Measurements from ENCODE around the gene CCDC15.
"Not testable (repeated sequence)": the region's sequence is repeated elsewhere in the genome, so short reads cannot be mapped to it uniquely, and the experiment has no call there.

CCDC15 gene

GRCh38 chr11:124943741-124944140, 10.3 kb upstream of the CCDC15 start:
- no peaks in the 10 kb centered on the region for H3K4me1 ChIP-seq (ENCODE audit: control insufficient read depth in 1 of 2, insufficient read depth in 2 of 2, low read length in 2 of 2)
- H3K27ac ChIP-seq (ENCODE audit: low read length): no peak overlapping the region
- no peak overlapping the region for H3K4me3 ChIP-seq (ENCODE audit: low read depth in 1 of 2, low read length in 2 of 2)
- no peaks in the 10 kb centered on the region for H3K27me3 ChIP-seq (ENCODE audit: low read depth, low read length)
- H3K36me3 ChIP-seq (ENCODE audit: control insufficient read depth in 1 of 2, insufficient read depth in 2 of 2, low read length in 2 of 2): no peaks in the 10 kb centered on the region
- no peaks in the 10 kb centered on the region for H3K9me3 ChIP-seq (ENCODE audit: control insufficient read depth in 1 of 2, low read length in 2 of 2)

- Histone ChIP-seq H3K27me3 (ENCODE audit: low read depth, low read length) (no peaks in the 10 kb centered on the region), H3K4me3 (ENCODE audit: low read depth in 1 of 2, low read length in 2 of 2) (no peak overlapping the region), H3K9me3 (ENCODE audit: control insufficient read depth in 1 of 2, low read length in 2 of 2) (no peaks in the 10 kb centered on the region), H3K4me1 (ENCODE audit: control insufficient read depth in 1 of 2, insufficient read depth in 2 of 2, low read length in 2 of 2) (no peaks in the 10 kb centered on the region), H3K36me3 (ENCODE audit: control insufficient read depth in 1 of 2, insufficient read depth in 2 of 2, low read length in 2 of 2) (no peaks in the 10 kb centered on the region), H3K27ac (ENCODE audit: low read length) (no peak overlapping the region)
These were observed 9.4 kb upstream of the CCDC15 start for GRCh38 chr11:124944565-124944964.

DNA sequence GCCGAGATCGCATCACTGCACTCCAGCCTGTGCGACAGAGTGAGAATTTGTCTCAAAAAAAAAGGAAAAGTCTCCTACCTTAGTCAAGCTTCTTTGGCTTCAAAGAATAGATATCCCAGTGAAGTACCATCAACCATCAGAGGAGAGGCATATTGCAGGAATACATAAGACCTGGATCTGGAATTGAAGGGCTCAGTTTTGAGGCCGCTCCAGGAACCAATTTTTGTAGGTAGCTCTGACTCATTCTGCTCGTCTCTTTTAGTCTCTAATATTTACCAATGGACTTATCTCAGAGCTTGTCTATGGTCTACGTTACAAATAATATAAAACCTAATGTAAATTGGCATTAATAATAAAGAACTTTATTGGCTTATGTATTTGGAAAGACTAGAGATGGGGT, 8.2 kb upstream of the CCDC15 start:
- H3K27me3 ChIP-seq (ENCODE audit: low read depth, low read length): no peaks in the 10 kb centered on the region
- H3K36me3 ChIP-seq (ENCODE audit: control insufficient read depth in 1 of 2, insufficient read depth in 2 of 2, low read length in 2 of 2): no peaks in the 10 kb centered on the region
- no peak overlapping the region for H3K27ac ChIP-seq (ENCODE audit: low read length)
- no peak overlapping the region for H3K4me3 ChIP-seq (ENCODE audit: low read depth in 1 of 2, low read length in 2 of 2)
- no peaks in the 10 kb centered on the region for H3K4me1 ChIP-seq (ENCODE audit: control insufficient read depth in 1 of 2, insufficient read depth in 2 of 2, low read length in 2 of 2)
- no peaks in the 10 kb centered on the region for H3K9me3 ChIP-seq (ENCODE audit: control insufficient read depth in 1 of 2, low read length in 2 of 2)

- Histone ChIP-seq H3K4me3 (ENCODE audit: low read depth in 1 of 2, low read length in 2 of 2) (no peak overlapping the region), H3K27ac (ENCODE audit: low read length) (no peak overlapping the region), H3K27me3 (ENCODE audit: low read depth, low read length) (no peaks in the 10 kb centered on the region)
These were observed 7.3 kb upstream of the CCDC15 start for GRCh38 chr11:124946735-124947141.

GRCh38 chr11:124950601-124951330, 3.2 kb upstream of the CCDC15 start:
- H3K36me3 ChIP-seq (ENCODE audit: control insufficient read depth in 1 of 2, insufficient read depth in 2 of 2, low read length in 2 of 2): no peaks in the 10 kb centered on the region
- no peaks in the 10 kb centered on the region for H3K9me3 ChIP-seq (ENCODE audit: control insufficient read depth in 1 of 2, low read length in 2 of 2)
- H3K4me1 ChIP-seq (ENCODE audit: control insufficient read depth in 1 of 2, insufficient read depth in 2 of 2, low read length in 2 of 2): peaks cover 0 to 6% of the 10 kb centered on the region in 2 donors
- H3K27ac ChIP-seq (ENCODE audit: low read length): no peak overlapping the region
- H3K27me3 ChIP-seq (ENCODE audit: low read depth, low read length): no peaks in the 10 kb centered on the region
- no peak overlapping the region for H3K4me3 ChIP-seq (ENCODE audit: low read depth in 1 of 2, low read length in 2 of 2)

More at GRCh38 chr11:124946735-124947141, 7.3 kb upstream of the CCDC15 start:
- Histone ChIP-seq H3K36me3 (ENCODE audit: control insufficient read depth in 1 of 2, insufficient read depth in 2 of 2, low read length in 2 of 2) (no peaks in the 10 kb centered on the region), H3K9me3 (ENCODE audit: control insufficient read depth in 1 of 2, low read length in 2 of 2) (no peaks in the 10 kb centered on the region), H3K4me1 (ENCODE audit: control insufficient read depth in 1 of 2, insufficient read depth in 2 of 2, low read length in 2 of 2) (no peaks in the 10 kb centered on the region)

- Histone ChIP-seq H3K36me3 (ENCODE audit: control insufficient read depth in 1 of 2, insufficient read depth in 2 of 2, low read length in 2 of 2) (no peaks in the 10 kb centered on the region), H3K4me1 (ENCODE audit: control insufficient read depth in 1 of 2, insufficient read depth in 2 of 2, low read length in 2 of 2) (peaks cover 0 to 6% of the 10 kb centered on the region in 2 donors), H3K9me3 (ENCODE audit: control insufficient read depth in 1 of 2, low read length in 2 of 2) (no peaks in the 10 kb centered on the region), H3K4me3 (ENCODE audit: low read depth in 1 of 2, low read length in 2 of 2) (no peak overlapping the region), H3K27ac (ENCODE audit: low read length) (no peak overlapping the region), H3K27me3 (ENCODE audit: low read depth, low read length) (no peaks in the 10 kb centered on the region)
These were observed 2.7 kb upstream of the CCDC15 start for GRCh38 chr11:124951341-124951740.

DNA sequence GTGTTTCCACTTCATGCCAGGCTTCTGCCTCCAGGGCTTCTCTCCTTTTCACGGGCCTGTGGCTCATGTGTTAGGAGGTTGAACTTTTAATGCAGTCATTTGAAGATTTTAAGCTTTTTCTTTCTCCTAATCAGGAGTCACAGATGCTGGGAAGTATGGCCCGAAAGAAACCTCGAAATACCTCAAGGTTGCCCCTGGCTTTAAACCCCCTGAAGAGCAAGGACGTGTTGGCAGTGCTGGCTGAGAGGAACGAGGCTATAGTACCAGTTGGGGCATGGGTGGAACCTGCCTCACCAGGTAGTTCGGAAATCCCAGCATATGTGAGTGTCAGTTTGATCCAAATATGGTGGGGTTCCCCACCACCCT, 571 bp downstream of the CCDC15 start:
- Histone ChIP-seq H3K27ac (ENCODE audit: low read length) (peak overlapping the region; percentile 43), H3K27me3 (ENCODE audit: low read depth, low read length) (no peaks in the 10 kb centered on the region), H3K4me3 (ENCODE audit: low read depth in 1 of 2, low read length in 2 of 2) (peak overlapping the region; percentile 73 to 82)

GRCh38 chr11:124955035-124955434, 1.0 kb downstream of the CCDC15 start:
- Histone ChIP-seq H3K4me3 (ENCODE audit: low read depth in 1 of 2, low read length in 2 of 2) (no peak overlapping the region), H3K36me3 (ENCODE audit: control insufficient read depth in 1 of 2, insufficient read depth in 2 of 2, low read length in 2 of 2) (no peaks in the 10 kb centered on the region), H3K9me3 (ENCODE audit: control insufficient read depth in 1 of 2, low read length in 2 of 2) (no peaks in the 10 kb centered on the region), H3K27me3 (ENCODE audit: low read depth, low read length) (no peaks in the 10 kb centered on the region), H3K4me1 (ENCODE audit: control insufficient read depth in 1 of 2, insufficient read depth in 2 of 2, low read length in 2 of 2) (peaks cover 0 to 6% of the 10 kb centered on the region in 2 donors), H3K27ac (ENCODE audit: low read length) (no peak overlapping the region)

More for the DNA sequence above, 571 bp downstream of the CCDC15 start:
- Histone ChIP-seq H3K9me3 (ENCODE audit: control insufficient read depth in 1 of 2, low read length in 2 of 2) (no peaks in the 10 kb centered on the region), H3K36me3 (ENCODE audit: control insufficient read depth in 1 of 2, insufficient read depth in 2 of 2, low read length in 2 of 2) (no peaks in the 10 kb centered on the region), H3K4me1 (ENCODE audit: control insufficient read depth in 1 of 2, insufficient read depth in 2 of 2, low read length in 2 of 2) (peaks cover 0 to 6% of the 10 kb centered on the region in 2 donors)

GRCh38 chr11:124961972-124962609, 8.1 kb downstream of the CCDC15 start:
- no peaks in the 10 kb centered on the region for H3K9me3 ChIP-seq (ENCODE audit: control insufficient read depth in 1 of 2, low read length in 2 of 2)
- no peak overlapping the region for H3K4me3 ChIP-seq (ENCODE audit: low read depth in 1 of 2, low read length in 2 of 2)
- no peak overlapping the region for H3K27ac ChIP-seq (ENCODE audit: low read length)
- H3K27me3 ChIP-seq (ENCODE audit: low read depth, low read length): no peaks in the 10 kb centered on the region
- H3K4me1 ChIP-seq (ENCODE audit: control insufficient read depth in 1 of 2, insufficient read depth in 2 of 2, low read length in 2 of 2): no peaks in the 10 kb centered on the region
- no peaks in the 10 kb centered on the region for H3K36me3 ChIP-seq (ENCODE audit: control insufficient read depth in 1 of 2, insufficient read depth in 2 of 2, low read length in 2 of 2)

GRCh38 chr11:124968197-124968596, 14.2 kb downstream of the CCDC15 start:
- not testable (repeated sequence) for H3K4me3 ChIP-seq (ENCODE audit: low read depth in 1 of 2, low read length in 2 of 2); H3K36me3 ChIP-seq (ENCODE audit: control insufficient read depth in 1 of 2, insufficient read depth in 2 of 2, low read length in 2 of 2); H3K27ac ChIP-seq (ENCODE audit: low read length); H3K27me3 ChIP-seq (ENCODE audit: low read depth, low read length); H3K4me1 ChIP-seq (ENCODE audit: control insufficient read depth in 1 of 2, insufficient read depth in 2 of 2, low read length in 2 of 2); H3K9me3 ChIP-seq (ENCODE audit: control insufficient read depth in 1 of 2, low read length in 2 of 2)

- no peaks in the 10 kb centered on the region for H3K27me3 ChIP-seq (ENCODE audit: low read depth, low read length)
- no peaks in the 10 kb centered on the region for H3K4me1 ChIP-seq (ENCODE audit: control insufficient read depth in 1 of 2, insufficient read depth in 2 of 2, low read length in 2 of 2)
- no peaks in the 10 kb centered on the region for H3K9me3 ChIP-seq (ENCODE audit: control insufficient read depth in 1 of 2, low read length in 2 of 2)
- no peak overlapping the region for H3K4me3 ChIP-seq (ENCODE audit: low read depth in 1 of 2, low read length in 2 of 2)
- no peak overlapping the region for H3K27ac ChIP-seq (ENCODE audit: low read length)
- no peaks in the 10 kb centered on the region for H3K36me3 ChIP-seq (ENCODE audit: control insufficient read depth in 1 of 2, insufficient read depth in 2 of 2, low read length in 2 of 2)
These were observed 16.9 kb downstream of the CCDC15 start for GRCh38 chr11:124970925-124971324.

GRCh38 chr11:124971810-124972209, 17.8 kb downstream of the CCDC15 start:
- no peaks in the 10 kb centered on the region for H3K4me1 ChIP-seq (ENCODE audit: control insufficient read depth in 1 of 2, insufficient read depth in 2 of 2, low read length in 2 of 2)
- H3K27ac ChIP-seq (ENCODE audit: low read length): no peak overlapping the region
- no peaks in the 10 kb centered on the region for H3K9me3 ChIP-seq (ENCODE audit: control insufficient read depth in 1 of 2, low read length in 2 of 2)
- H3K36me3 ChIP-seq (ENCODE audit: control insufficient read depth in 1 of 2, insufficient read depth in 2 of 2, low read length in 2 of 2): no peaks in the 10 kb centered on the region
- no peak overlapping the region for H3K4me3 ChIP-seq (ENCODE audit: low read depth in 1 of 2, low read length in 2 of 2)
- H3K27me3 ChIP-seq (ENCODE audit: low read depth, low read length): no peaks in the 10 kb centered on the region
